Heart left ventricle (tissue), 13 donors: ENCODE measurements around the gene HAO2.

Experiments
- POLR2A ChIP-seq, 2 donors: fragments of 450-650 bp; IDR thresholded peaks; one replicate each; pipeline ENCODE4 v1.6.1; 2017; ENCODE audit warnings: antibody characterized with exemption in 2 of 2, mild to moderate bottlenecking in 2 of 2, moderate library complexity in 2 of 2
- TF ChIP-seq, protein P1 (sequence below), 12 donors: fragments of 200-600 bp; sonication (generic) in 4 of 12; IDR thresholded peaks; one replicate each; pipeline versions ENCODE4 v1.5.0 to v1.8.0; 2018 to 2022; ENCODE audit warnings: antibody characterized with exemption in 12 of 12, mild to moderate bottlenecking in 5 of 12
- donor health status: ischemic (EF 13 %, LVEDD 7.1; RV severe dilation, severe dysfunction).
- donor health status: DM: no; HTN: yes; CAD: no.
- donor health status: DM: no; HTN: no; CAD: no.
- donor health status: ischemic (EF 25% LVEDD 6.9; RV normal size, moderate dysfunction).
- donor health status: ischemic (EF 25% LVEDD 5.7; RV mildly dilated, moderate dysfunction).
- donor health status: ischemic (EF 35%, LVEDD 5.7; RV mildly dilated, moderate dysfunction).
- donor health status: nonischemic (EF 11% LVEDD 7.7; RV severe dilation, severe dysfunction).
- donor health status: DM: yes; HTN: yes; CAD: no.
- donor health status: PGD.
- donor health status: ischemic (EF 29% LVEDD 5.4; RV normal size, mild dysfunction).
- donor health status: nonischemic (EF 23%, LVEDD 6.1; RV moderate dilation, normal function).

DNA sequence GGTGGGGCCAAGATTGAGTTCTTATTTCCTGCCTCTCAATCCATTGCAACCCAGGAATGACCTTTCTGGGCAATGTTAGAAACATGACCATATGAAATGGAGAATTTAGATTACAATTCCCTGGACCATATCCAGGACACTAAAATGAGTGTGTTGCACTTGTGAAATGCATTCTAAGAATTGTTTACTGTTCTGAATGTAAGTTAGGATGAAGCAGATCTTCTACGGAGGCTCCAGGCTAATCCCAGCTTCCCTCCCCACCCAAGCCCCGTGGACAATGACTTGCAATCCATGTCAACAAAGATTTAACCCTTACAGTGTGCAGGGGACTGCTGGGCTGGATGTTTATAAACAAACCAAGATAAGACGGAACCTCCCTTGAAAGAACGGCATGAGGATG lies 31.7 kb upstream of the HAO2 start:
- TF ChIP-seq, protein P1, sequence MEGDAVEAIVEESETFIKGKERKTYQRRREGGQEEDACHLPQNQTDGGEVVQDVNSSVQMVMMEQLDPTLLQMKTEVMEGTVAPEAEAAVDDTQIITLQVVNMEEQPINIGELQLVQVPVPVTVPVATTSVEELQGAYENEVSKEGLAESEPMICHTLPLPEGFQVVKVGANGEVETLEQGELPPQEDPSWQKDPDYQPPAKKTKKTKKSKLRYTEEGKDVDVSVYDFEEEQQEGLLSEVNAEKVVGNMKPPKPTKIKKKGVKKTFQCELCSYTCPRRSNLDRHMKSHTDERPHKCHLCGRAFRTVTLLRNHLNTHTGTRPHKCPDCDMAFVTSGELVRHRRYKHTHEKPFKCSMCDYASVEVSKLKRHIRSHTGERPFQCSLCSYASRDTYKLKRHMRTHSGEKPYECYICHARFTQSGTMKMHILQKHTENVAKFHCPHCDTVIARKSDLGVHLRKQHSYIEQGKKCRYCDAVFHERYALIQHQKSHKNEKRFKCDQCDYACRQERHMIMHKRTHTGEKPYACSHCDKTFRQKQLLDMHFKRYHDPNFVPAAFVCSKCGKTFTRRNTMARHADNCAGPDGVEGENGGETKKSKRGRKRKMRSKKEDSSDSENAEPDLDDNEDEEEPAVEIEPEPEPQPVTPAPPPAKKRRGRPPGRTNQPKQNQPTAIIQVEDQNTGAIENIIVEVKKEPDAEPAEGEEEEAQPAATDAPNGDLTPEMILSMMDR (IDR thresholded peaks at IDR 0.05) = no peak
- no peak for TF ChIP-seq POLR2A (IDR thresholded peaks at IDR 0.05)
